GM19043 (cell line): ENCODE results near the gene CHST11.

Experiments
- ATAC-seq: cut with Tn5 transposase; IDR thresholded peaks from one replicate; pipeline ENCODE4 v1.9.1; 2021; ENCODE audit warnings: low read depth; ENCODE audit not compliant: unreplicated experiment

CHST11 gene

DNA sequence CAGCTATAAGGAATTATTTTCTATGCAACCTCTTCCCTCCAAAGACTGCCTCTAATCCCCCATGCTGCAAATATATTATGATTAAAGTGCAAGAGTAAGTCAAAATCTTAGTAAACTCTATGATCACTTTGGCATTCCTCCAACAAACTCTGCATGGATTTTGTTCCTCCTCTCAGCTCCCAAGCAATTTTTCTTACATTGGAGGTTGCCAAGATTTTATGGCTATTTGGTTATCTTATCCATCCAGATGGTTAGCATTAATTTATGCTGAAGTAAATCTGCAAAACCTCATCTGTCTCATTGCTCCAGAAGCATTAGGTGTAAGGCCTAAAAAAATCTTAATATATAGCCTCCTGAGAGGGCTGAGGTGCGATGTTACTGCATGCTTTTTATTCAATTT lies 228.1 kb downstream of the CHST11 start:
- ATAC-seq, result no peak

DNA sequence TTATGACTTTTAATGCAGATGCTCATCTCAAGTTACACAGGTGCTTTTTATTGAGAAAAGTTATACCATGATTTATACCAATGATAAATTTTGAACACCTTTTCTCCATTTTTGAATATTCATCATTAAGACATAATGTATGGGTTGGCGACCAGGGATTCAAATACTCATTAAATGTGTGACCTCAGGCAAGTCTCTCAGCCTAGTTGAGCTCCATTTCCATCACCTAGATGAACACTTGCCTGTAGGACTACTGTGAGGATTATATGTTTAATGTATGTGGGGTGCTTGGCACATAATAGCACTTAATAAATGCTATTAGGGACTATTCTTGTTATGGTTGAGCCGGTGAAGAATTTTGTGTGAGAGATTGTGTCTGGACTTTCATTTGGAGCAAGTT lies 228.6 kb downstream of the CHST11 start:
- no peak for ATAC-seq

DNA sequence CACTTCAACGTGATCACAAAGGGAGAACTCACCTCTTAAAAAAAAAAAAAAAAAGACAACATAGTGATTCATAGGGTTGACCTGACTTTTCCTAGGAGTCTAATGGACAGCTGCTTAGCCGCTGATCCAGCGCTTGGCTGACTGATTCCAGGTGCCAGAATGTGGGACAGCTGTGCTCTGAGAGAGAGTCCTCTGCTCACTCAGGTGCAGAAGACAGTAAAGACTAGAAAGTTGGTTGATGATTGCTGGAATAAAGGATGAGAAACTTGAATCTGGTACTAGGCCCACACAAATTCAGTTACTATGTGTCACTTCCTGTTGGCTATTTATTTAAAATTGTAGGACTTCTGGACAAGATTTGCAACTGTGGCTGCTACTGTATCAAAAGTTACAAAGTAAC lies 229.4 kb downstream of the CHST11 start:
- peak; percentile 54 for ATAC-seq

DNA sequence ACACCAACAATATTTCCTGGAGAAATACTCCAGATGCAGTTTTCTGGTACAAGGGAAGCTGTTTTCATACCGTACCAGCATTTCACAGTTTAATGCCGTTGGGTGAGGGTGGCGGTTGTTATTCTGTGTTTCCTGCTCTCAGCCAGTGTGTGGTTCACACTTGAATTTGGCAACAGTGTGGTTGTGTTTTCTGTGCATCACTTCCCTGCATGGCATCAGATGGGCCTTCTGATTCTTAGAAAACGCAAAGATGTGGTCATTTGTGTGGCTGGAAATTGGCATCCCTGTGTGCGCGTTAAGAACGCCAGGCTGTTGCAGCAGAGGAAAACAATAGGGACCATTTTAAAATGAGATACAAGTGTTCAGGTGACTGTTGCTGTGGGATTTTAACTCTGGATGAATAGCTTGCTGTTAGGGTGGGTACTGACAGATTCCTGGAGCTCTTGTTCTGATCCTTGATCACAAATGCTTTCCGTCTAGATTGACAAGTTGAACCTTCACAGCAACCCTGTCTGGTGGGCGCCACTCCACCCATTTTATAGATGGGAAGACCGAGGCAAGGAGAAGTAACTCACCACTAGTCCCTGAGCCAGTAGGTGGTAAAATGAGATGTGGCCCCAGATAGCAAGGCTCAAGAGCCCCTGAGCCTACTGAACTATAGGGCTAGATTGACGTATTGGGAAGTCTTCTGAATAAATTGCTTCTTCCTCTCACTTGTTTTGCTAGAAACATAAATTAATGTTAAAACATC lies 231.2 kb downstream of the CHST11 start:
- ATAC-seq, result no peak

DNA sequence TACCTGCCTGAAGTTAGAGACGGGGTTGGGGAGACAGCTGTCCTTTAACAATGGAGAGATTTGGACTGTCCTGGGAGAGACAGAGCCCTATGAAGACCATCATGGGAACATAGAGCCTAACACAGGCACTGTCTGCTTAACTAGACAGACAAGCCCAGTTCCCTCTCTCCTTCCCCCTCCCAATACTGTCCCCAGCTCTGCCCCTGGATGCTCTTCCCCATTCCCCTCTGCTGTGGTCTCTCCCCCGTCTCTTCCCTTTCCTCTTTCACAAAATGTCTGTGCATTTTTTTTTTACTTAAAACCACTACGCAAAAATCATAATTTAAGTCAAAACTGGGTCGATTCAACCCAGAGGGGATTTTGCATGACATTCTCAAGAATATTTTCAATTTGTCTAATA lies 232.9 kb downstream of the CHST11 start:
- ATAC-seq, result no peak

GRCh38 chr12:104691721-104692556 lies 235.2 kb downstream of the CHST11 start:
- peak; percentile 61 for ATAC-seq

DNA sequence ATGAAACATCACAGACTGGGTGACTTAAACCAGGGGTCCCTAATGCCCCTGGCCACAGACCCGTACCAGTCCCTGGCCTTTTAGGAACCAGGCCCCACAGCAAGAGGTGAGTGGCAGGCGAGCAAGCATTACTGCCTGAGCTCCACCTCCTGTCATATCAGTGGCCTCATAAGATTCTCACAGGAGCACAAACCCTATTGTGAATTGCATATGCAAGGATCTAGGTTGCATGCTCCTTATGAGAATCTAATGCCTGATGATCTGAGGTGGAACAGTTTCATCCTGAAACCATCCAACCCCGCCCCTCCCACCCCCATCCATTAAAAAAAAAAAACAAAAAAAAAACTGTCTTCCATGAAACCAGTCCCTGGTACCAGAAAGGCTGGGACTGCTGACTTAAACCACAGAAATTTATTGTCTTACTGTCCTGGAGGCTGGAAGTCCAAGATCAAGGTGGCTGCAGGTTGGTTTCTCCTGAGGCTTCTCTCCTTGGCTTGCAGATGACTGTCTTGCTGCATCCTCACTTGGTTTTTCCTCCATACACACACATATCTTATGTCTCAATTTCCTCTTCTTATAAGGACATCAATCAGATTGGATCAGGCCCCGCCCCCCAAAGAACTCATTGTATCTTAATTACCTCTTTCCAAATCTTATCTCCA lies 235.9 kb downstream of the CHST11 start:
- ATAC-seq, result no peak

DNA sequence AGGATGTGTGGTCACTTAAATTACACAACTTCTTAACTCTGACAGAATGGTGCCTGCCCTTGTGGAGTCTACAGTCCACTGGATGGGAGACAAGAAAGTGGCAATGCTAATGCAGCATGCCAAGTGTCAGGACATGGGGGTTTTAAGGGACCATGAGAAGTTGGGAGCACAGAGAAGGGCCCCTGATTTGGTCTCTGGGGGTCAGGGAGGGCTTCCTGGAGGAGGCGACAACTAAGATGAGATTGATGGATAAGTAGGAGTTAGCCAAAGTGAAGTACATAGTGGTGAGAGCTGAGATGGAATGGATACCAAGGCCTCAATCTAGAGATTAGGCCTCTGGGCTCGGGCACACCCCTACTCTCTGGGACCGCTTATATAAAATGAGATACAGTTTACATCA lies 236.7 kb downstream of the CHST11 start:
- no peak for ATAC-seq

GRCh38 chr12:104694161-104694560 lies 237.4 kb downstream of the CHST11 start:
- ATAC-seq, result no peak

DNA sequence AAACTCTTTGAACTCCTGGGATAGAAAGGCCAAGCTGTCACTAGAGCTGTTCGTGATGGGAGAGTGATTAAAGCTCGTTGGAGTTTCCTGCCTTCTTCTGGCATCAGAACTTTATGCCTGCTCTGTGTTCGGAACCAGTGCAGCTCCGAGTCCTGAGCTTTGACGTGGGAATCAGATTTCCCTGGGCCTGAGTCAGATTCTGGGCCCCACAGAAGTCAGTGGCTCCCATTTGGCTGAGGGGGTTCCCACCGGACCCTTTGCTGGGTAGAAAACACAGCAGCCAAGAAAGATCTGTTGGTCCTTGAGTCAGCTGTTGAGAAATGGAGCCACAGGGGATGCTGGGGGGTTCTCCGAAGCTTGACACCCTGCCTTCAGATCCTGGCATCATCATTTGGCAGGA lies 238.0 kb downstream of the CHST11 start:
- no peak for ATAC-seq

- no peak for ATAC-seq
Measured at GRCh38 chr12:104695453-104696148, 238.9 kb downstream of the CHST11 start.

- no peak for ATAC-seq
Measured at GRCh38 chr12:104697186-104697585, 240.4 kb downstream of the CHST11 start.

- no peak for ATAC-seq
Measured at GRCh38 chr12:104698871-104699270, 242.1 kb downstream of the CHST11 start.

DNA sequence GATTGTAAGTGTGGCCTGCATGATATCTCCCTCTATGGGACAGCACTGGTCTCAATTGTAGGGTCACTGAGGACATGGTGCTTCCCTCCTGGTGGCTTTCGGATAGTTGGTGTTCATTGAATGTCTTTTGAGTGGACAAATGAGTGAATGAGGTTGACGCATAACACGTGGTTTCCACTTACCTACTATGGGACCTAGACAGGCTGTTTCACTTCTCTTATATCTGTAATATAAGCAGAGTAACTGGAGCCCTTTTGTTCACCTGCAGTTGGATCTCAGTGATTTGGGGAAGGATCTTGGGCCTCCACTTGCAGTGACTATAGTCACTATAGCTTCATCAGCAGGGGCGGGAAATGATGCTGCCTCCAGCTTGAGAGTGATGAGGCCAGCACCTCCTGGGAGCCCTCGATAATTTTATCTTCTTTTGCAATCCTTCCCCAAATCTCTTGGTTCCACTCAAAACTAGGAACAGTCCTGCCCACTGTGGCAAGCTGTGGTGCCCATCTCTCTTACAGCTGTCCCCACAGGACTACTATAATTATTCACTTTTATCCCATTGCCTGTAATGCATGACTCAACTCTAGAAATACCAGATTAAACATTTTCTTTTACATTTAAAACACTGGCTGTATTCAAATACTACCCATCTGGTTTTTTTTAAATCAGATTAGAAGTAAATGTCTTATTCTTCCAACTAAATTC lies 242.9 kb downstream of the CHST11 start:
- ATAC-seq, result peak; percentile 85

DNA sequence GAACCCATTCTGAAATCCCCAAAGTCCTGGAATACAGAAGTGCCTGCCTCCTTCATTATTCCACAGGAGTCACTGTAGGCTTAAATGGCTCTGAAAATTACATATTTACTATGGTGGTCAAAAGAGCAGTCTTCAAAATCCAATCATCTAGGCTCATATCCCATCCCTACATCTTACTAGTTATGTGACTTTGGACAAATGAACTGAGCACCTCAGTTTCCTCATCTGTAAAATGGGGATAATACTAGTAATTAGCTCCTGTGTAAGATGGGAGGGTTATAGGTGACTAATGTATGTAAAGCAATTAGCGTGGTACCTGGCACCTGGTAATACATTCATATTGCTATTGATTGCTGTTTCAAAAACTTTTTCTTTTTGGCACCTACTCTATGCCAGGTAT lies 243.6 kb downstream of the CHST11 start:
- ATAC-seq, result no peak

GRCh38 chr12:104701301-104701700 lies 244.6 kb downstream of the CHST11 start:
- no peak for ATAC-seq

DNA sequence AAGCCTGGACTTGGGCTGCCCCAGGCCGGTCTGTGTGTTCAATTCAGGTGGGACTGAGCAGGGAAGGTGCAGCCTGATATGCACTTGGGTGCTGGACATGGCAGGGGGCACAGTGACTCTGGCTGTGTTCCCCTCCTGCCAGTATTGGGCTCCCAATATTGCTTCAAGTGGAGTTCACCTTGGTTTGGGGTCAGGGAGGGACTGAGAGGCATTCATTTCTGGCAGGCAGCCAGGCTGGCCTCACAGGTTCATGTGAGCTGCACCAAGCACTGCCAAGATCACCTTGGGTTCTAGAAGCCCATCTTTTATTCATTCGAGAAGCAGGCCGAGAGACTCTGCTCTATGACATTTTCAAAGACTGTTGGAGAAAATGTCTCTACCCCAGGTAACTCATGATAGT lies 245.0 kb downstream of the CHST11 start:
- ATAC-seq, result no peak

- no peak for ATAC-seq
Measured at GRCh38 chr12:104702565-104703139, 245.9 kb downstream of the CHST11 start.

GRCh38 chr12:104703372-104703771 lies 246.6 kb downstream of the CHST11 start:
- no peak for ATAC-seq

- no peak for ATAC-seq
Measured at GRCh38 chr12:104704224-104704779, 247.6 kb downstream of the CHST11 start.
